SKM-1 treated with dmso at 0.1 percent for 144 hours (cell line): ENCODE results near the gene MRE11.

Experiments
- DNase-seq: peaks from one replicate; lab custom pipeline; 2025; ENCODE audit not compliant: unreplicated experiment; lab: John Stamatoyannopoulos, UW

The MRE11 gene

DNA sequence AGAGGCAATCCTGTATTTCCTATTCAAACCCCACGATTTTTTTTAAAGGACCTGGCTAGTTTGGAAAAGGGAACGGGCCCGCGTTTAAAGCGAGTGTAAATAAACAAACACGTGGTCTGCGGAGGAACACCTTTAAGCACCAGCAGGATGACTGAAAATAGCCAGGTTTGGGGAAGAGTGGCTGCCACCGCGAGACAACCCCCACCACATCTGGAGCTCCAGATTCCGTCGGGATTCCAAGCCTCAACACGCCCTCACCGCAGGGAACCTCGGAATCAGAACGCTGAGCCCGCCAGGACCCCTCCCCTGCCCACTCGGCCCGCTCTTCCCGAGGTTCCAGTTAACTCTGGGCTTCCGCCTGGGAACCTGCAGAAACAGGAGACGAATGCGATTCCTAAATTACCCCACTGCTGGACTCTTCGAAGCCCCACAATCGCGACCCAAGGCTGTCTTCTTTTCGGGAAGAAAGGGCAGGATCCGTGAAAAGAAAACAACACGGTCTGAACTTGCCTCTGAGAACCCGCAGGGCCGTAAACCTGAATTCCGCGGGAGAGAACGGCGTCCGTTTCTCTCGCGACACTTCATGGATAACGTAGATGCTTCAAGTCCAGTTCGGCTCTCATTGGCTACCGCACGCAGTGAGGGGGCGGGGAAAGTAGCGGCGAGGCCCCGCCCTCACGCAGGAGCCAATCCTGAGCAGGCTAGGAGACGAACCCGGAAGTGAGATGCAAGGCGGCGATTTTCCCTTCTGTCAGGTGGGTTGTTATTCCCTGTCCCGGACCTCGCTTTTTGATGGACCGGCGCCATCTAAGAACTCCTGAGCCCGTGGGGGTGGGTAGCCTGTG lies at the start of gene MRE11, which contains the start of gene ANKRD49:
Gene MRE11, minus strand, starts transcription at position 564 of the 845 bp plus-strand sequence. CDS start 1,043 bp downstream, outside the sequence.
Gene ANKRD49, plus strand, starts transcription at position 704 of the 845 bp plus-strand sequence. CDS start 2,710 bp downstream, outside the sequence.
- peak; percentile 92 for DNase-seq

- DNase-seq, result no peak
Observed at GRCh38 chr11:94539420-94539819, 45.8 kb upstream of the MRE11 start.

- no peak for DNase-seq
Observed at GRCh38 chr11:94537031-94537600, 43.5 kb upstream of the MRE11 start.

- no peak for DNase-seq
Observed at GRCh38 chr11:94536386-94536785, 42.7 kb upstream of the MRE11 start.

DNA sequence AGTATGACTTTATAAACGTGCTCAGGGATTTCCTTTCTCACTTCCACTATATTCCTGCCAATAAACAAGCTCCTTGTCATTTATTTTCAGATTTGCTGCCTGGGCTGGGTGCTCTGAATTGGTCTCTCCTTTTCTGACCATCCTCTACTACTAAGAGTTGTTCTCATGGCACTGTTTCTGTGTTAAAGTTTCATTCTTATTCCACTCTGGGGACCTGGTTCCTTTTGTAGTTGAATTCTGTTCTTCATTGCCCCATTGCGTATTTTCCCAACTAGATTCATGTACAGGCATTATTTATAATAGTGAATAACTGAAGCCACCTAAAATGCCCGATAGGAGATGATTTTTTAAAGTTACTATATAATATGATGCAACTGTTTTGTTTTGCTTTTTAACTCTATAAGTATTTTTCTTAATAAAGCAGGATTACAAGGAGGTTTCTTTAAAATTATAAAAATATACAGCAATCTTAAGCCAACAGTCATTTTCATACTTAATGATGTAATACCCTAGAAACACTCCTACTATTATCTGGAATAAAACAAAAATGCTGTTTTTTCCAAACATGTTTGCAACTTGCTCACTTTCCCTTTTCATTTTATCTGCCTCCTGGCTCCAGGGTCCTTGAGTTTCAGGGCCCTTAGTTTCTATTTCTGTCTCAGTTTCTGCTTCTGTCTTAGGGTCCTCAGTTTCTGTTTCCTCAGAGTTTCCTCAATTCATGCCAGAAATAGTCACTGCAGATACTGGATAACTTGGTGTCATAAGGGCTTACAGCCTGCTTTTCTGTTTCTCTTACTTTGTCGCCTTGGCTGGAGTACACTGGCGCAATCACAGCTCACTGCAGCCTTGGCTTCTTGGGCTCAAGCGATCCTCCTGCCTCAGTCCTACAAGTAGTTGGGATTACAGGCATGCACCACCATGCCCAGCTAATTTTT lies 40.3 kb upstream of the MRE11 start:
- peak; percentile 40 for DNase-seq

- no peak for DNase-seq
Observed at GRCh38 chr11:94533206-94533605, 39.6 kb upstream of the MRE11 start.

DNA sequence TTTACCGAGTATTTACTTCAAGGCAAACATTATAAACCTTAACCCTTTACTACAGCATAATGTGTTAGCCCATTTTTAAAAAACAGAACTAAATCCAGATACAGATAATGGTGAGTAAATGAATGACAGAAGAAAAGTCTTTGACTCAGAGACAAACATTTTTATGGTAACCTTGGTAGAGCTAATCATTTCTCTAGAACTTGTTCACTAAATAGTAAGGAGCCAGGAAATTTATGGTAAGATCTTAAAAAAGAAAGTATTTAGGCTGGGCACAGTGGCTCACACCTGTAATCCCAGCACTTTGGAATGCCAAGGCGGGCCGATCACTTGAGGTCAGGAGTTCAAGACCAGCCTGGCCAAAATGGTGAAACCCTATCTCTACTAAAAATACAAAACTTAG lies 38.6 kb upstream of the MRE11 start:
- DNase-seq, result no peak

GRCh38 chr11:94528551-94528950 lies 34.9 kb upstream of the MRE11 start:
- DNase-seq, result no peak

- peak; percentile 56 for DNase-seq
Observed at GRCh38 chr11:94526645-94527438, 33.2 kb upstream of the MRE11 start.

- DNase-seq, result no peak
Observed at GRCh38 chr11:94525546-94526324, 32.1 kb upstream of the MRE11 start.

DNA sequence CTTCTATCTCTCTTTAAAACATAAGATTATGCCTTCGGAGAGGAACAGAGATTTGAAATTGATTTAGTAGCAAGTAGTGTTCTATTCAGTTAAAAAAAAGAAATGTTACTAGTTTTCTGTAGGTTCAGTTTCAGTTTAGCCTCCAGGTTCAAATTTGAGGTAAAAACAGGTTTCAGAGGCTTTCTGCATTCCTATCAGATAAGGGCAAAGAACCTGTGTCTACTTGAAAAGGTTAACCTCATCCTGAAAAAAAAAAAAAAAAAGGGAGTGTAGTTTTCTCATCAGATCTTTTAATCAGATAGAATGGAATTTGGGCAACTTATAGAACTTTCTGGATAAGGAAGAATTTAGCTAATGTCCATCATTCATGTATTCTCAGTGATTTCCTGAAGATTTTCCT lies 30.7 kb upstream of the MRE11 start:
- no peak for DNase-seq

- DNase-seq, result peak; percentile 36
Observed at GRCh38 chr11:94521684-94522083, 28.0 kb upstream of the MRE11 start.

DNA sequence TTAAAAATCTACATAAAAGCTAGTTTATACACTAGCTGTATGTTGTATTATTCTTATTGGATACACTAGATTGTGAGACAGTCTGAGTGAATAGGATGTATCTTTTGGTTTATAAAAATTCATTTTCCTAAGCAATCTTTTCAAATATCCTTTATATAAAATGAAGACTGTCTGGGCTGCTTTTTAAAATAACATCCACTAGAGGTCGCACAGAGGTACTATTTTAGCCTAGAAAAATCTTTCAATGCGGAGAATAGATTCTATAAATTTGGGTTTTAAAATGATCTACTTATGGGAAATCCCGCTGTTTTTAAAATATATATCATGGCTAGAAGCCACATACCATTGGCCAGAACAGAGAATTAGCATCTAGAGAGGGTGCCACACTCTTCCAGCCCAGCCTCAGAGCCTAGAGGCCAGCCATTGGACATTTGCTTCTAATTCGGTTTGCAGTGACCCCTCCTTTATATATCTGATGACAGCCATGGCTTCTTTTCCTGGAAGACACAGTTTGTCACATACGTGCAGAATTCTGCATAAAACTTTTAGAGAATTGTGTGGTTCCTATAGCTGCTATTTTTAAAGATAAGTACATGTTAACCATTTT lies 25.9 kb upstream of the MRE11 start:
- peak; percentile 6 for DNase-seq

DNA sequence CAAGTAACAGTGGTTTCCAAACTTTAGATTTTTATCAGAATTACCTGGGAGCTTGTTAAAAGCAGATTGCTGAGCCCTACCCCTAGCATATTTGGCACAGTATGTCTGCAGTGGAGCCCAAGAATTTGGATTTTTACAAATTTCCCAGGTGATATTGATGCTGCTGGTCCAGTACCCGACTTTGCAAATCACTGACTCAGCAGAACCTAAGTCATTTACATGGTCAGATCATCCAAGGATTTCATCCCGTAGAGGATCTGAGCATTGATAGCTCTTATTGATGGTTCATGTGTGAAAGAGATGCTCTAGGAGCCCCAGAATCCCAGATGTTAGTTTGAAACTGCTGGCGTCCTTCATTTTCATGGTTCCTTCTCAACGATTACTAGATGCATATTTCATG lies 24.7 kb upstream of the MRE11 start:
- DNase-seq, result no peak

- no peak for DNase-seq
Observed at GRCh38 chr11:94516725-94517124, 23.1 kb upstream of the MRE11 start.

DNA sequence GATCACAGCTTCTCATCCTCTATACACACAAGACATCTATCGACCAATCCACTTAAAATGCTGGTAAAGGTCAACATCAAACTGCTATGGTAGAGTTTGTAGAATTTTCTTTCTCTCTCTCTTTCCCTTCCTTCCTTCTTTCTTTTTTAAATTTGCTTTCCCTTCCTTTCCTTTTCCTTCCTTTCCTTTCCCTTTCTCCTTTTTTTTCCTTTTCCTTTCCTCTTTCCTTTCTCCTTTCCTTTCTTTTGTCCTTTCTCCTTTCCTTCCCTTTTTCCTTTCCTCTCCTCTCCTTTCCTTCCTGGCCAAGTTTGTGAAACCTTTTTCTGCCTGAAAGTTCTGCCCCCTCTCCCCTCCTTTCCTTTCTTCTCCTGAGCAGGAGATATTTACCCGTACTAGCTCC lies 21.8 kb upstream of the MRE11 start:
- DNase-seq, result no peak

DNA sequence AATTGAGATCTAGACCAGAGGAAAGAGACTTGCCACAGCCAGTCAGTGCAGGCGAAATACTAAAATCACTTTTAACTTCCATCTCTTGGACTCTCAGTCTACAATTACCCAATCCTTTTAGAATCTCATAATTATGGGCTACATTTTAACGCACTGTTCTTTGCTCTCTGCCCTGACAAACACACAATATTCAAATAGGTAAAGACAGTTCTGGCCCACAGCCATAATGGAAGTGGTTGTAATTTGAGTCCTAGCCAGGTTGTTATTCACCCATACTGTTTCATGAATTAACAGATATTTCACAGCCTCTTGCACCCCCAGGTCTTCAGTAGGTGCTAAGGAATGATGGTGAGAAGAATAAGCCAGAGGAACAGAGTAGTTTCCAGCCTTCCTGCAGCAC lies 19.4 kb upstream of the MRE11 start:
- no peak for DNase-seq

- peak; percentile 16 for DNase-seq
Observed at GRCh38 chr11:94511932-94512781, 18.5 kb upstream of the MRE11 start, which contains the start of gene C11orf97. C11orf97 (plus strand) TSS chr11:94512461; CDS start chr11:94512529, 68 bp downstream.
